Mesenchymal stem cell (in vitro differentiated cells and primary cell): ENCODE measurements around the gene SDCCAG8.

Source experiments
- DNase-seq: peaks from one replicate; pipeline ENCODE4 v3.0.0-alpha.2; 2013
- H2AFZ ChIP-seq: one replicate; pipeline ENCODE4 v1.6.1; 2013; ENCODE audit warnings: low read depth, mild to moderate bottlenecking, control low read depth, inconsistent platforms, low read length, moderate library complexity
- H2AK5ac ChIP-seq: 2 replicates; pipeline ENCODE4 v1.6.1; 2013; ENCODE audit warnings: low read length, moderate library complexity, mild to moderate bottlenecking, inconsistent platforms; ENCODE audit not compliant: severe bottlenecking
- H2BK120ac ChIP-seq: one replicate; pipeline ENCODE4 v1.6.1; 2013; ENCODE audit warnings: low read depth, mild to moderate bottlenecking, inconsistent platforms, low read length, moderate library complexity
- H2BK12ac ChIP-seq, 2 experiments: one replicate each; pipeline ENCODE4 v1.6.1; 2013; ENCODE audit warnings: inconsistent platforms in 2 of 2, low read length in 2 of 2, mild to moderate bottlenecking in 2 of 2, moderate library complexity in 2 of 2, control low read depth in 1 of 2
- H2BK15ac ChIP-seq: one replicate; pipeline ENCODE4 v1.6.1; 2013; ENCODE audit warnings: mild to moderate bottlenecking, low read depth, inconsistent platforms; ENCODE audit not compliant: poor library complexity, severe bottlenecking
- H2BK5ac ChIP-seq: 2 replicates; pipeline ENCODE4 v1.6.1; 2013; ENCODE audit warnings: low read depth, mild to moderate bottlenecking, low read length, control low read depth, inconsistent platforms; ENCODE audit not compliant: poor library complexity, severe bottlenecking
- H3K14ac ChIP-seq, 2 experiments: one replicate each; pipeline ENCODE4 v1.6.1; 2013; ENCODE audit warnings: inconsistent platforms in 2 of 2, low read length in 2 of 2, control low read depth in 1 of 2, mild to moderate bottlenecking in 1 of 2, moderate library complexity in 1 of 2
- H3K18ac ChIP-seq, 2 experiments: one replicate each; pipeline ENCODE4 v1.6.1; 2013; ENCODE audit warnings: inconsistent platforms in 2 of 2, low read length in 2 of 2, control low read depth in 1 of 2, low read depth in 1 of 2, mild to moderate bottlenecking in 1 of 2
- H3K23ac ChIP-seq, 2 experiments: one replicate each; pipeline ENCODE4 v1.6.1; 2013; ENCODE audit warnings: inconsistent platforms in 2 of 2, low read length in 2 of 2, mild to moderate bottlenecking in 2 of 2, moderate library complexity in 2 of 2, control low read depth in 1 of 2
- H3K27ac ChIP-seq: 2 replicates; pipeline ENCODE4 v1.5.1; 2013; ENCODE audit warnings: mild to moderate bottlenecking, moderate library complexity, low read length, control low read depth, inconsistent platforms; ENCODE audit not compliant: poor library complexity, severe bottlenecking
- H3K27me3 ChIP-seq, 2 experiments: 2 replicates each; pipeline versions ENCODE4 v1.6.1 to v1.7.0; 2013; ENCODE audit warnings: low read length in 2 of 2, mild to moderate bottlenecking in 2 of 2, moderate library complexity in 2 of 2, control low read depth in 1 of 2, inconsistent platforms in 1 of 2; ENCODE audit not compliant: control insufficient read depth in 1 of 2, insufficient read depth in 1 of 2
- H3K36me3 ChIP-seq, 2 experiments: 2 replicates each; pipeline versions ENCODE4 v1.6.1 to v1.7.0; 2013; ENCODE audit warnings: low read length in 2 of 2, control low read depth in 1 of 2, inconsistent platforms in 1 of 2, low read depth in 1 of 2, mild to moderate bottlenecking in 1 of 2; ENCODE audit not compliant: insufficient read depth in 2 of 2, control insufficient read depth in 1 of 2
- H3K4ac ChIP-seq, 2 experiments: one replicate each; pipeline ENCODE4 v1.6.1; 2013; ENCODE audit warnings: inconsistent platforms in 2 of 2, low read length in 2 of 2, mild to moderate bottlenecking in 2 of 2, moderate library complexity in 2 of 2, control low read depth in 1 of 2, low read depth in 1 of 2
- H3K4me1 ChIP-seq: 2 replicates; pipeline ENCODE4 v1.6.1; 2013; ENCODE audit warnings: low read depth, low read length, control low read depth; ENCODE audit not compliant: control insufficient read depth, insufficient read depth
- H3K4me2 ChIP-seq: 2 replicates; pipeline ENCODE4 v1.6.1; 2013; ENCODE audit warnings: low read length, mild to moderate bottlenecking, inconsistent platforms; ENCODE audit not compliant: poor library complexity, severe bottlenecking
- H3K4me3 ChIP-seq, 2 experiments: 2 replicates each; pipeline versions ENCODE4 v1.5.1 to v1.7.0; 2013; ENCODE audit warnings: low read length in 2 of 2, mild to moderate bottlenecking in 2 of 2, control low read depth in 1 of 2, low read depth in 1 of 2; ENCODE audit not compliant: insufficient read depth in 1 of 2
- H3K79me1 ChIP-seq: replicated peaks from 2 replicates; pipeline ENCODE4 v1.6.1; 2013; ENCODE audit warnings: mild to moderate bottlenecking, control low read depth, low read length, inconsistent platforms; ENCODE audit not compliant: poor library complexity, severe bottlenecking
- H3K9ac ChIP-seq: 2 replicates; pipeline ENCODE4 v1.7.0; 2013; ENCODE audit warnings: mild to moderate bottlenecking, low read length, moderate library complexity
- H3K9me3 ChIP-seq: 2 replicates; pipeline ENCODE4 v1.7.0; 2013; ENCODE audit warnings: mild to moderate bottlenecking, low read length; ENCODE audit not compliant: control insufficient read depth
- H4K8ac ChIP-seq: one replicate; pipeline ENCODE4 v1.6.1; 2013; ENCODE audit warnings: inconsistent platforms, mild to moderate bottlenecking, low read length, moderate library complexity
- H4K91ac ChIP-seq: one replicate; pipeline ENCODE4 v1.6.1; 2013; ENCODE audit warnings: mild to moderate bottlenecking, low read length, inconsistent platforms
- WGBS: methylation state at CpG from one replicate; pipeline ENCODE4 v1.1.7; 2013; ENCODE audit warnings: mixed read lengths; 5-methylcytosine and 5-hydroxymethylcytosine counted together

The SDCCAG8 gene

GRCh38 chr1:243495442-243496186, 239.8 kb downstream of the SDCCAG8 start:
- WGBS, result 93% methylated on average over 24 of the region's 24 CpGs
- peak overlapping the region; percentile 6 for H3K9ac ChIP-seq
- peak overlapping the region; percentile 40 to 59 for H2BK12ac ChIP-seq

GRCh38 chr1:243496187-243496646, 240.4 kb downstream of the SDCCAG8 start:
- Histone ChIP-seq H3K4ac (peak overlapping the region; percentile 29 to 68), H3K4me1 (peaks cover 7% of the 10 kb centered on the region), H2BK120ac (no peak overlapping the region), H4K91ac (peak overlapping the region; percentile 64), H3K18ac (peak overlapping the region; percentile 5 to 79), H2BK15ac (no peak overlapping the region), H2BK5ac (peak overlapping the region; percentile 3), H3K4me2 (no peak overlapping the region), H3K36me3 (peaks cover 37 to 45% of the 10 kb centered on the region in 2 experiments), H2AFZ (no peak overlapping the region), H3K27me3 (no peaks in the 10 kb centered on the region), H4K8ac (peak overlapping the region; percentile 85), H3K27ac (no peak overlapping the region), H3K4me3 (no peak overlapping the region), H3K79me1 (peaks cover 17% of the 10 kb centered on the region), H3K14ac (peak overlapping the region in 1 of 2 experiments; percentile 28), H2BK12ac (peak overlapping the region in 1 of 2 experiments; percentile 68), H3K23ac (no peak overlapping the region), H3K9ac (peak overlapping the region; percentile 6), H2AK5ac (no peak overlapping the region), H3K9me3 (no peaks in the 10 kb centered on the region)
- DNase-seq, result no peak
- WGBS, result 93% methylated on average over 18 of the region's 19 CpGs

More at GRCh38 chr1:243495442-243496186, 239.8 kb downstream of the SDCCAG8 start:
- peak; percentile 80 for DNase-seq
- Histone ChIP-seq H3K79me1 (peaks cover 17% of the 10 kb centered on the region), H3K4me1 (peaks cover 7% of the 10 kb centered on the region), H2AK5ac (no peak overlapping the region), H3K4me2 (no peak overlapping the region), H3K23ac (no peak overlapping the region), H2BK15ac (no peak overlapping the region), H3K18ac (peak overlapping the region in 1 of 2 experiments; percentile 44), H4K8ac (peak overlapping the region; percentile 85), H2AFZ (no peak overlapping the region), H4K91ac (peak overlapping the region; percentile 63), H3K9me3 (no peaks in the 10 kb centered on the region), H3K4ac (peak overlapping the region in 1 of 2 experiments; percentile 22), H3K4me3 (no peak overlapping the region), H3K36me3 (peaks cover 41 to 45% of the 10 kb centered on the region in 2 experiments), H2BK5ac (no peak overlapping the region), H3K27ac (no peak overlapping the region), H3K14ac (peak overlapping the region in 1 of 2 experiments; percentile 13), H3K27me3 (no peaks in the 10 kb centered on the region), H2BK120ac (no peak overlapping the region)

- Histone ChIP-seq H2BK120ac (no peak overlapping the region), H3K18ac (peak overlapping the region in 1 of 2 experiments; percentile 64), H3K4ac (no peak overlapping the region), H2BK5ac (no peak overlapping the region), H4K8ac (peak overlapping the region; percentile 27), H4K91ac (peak overlapping the region; percentile 88), H3K9me3 (no peaks in the 10 kb centered on the region), H3K4me3 (no peak overlapping the region), H3K36me3 (peaks cover 34 to 45% of the 10 kb centered on the region in 2 experiments), H3K9ac (no peak overlapping the region), H3K14ac (no peak overlapping the region), H3K79me1 (peaks cover 12% of the 10 kb centered on the region), H3K4me1 (peaks cover 7% of the 10 kb centered on the region), H3K4me2 (no peak overlapping the region), H3K27ac (no peak overlapping the region), H3K27me3 (no peaks in the 10 kb centered on the region), H2BK15ac (no peak overlapping the region), H3K23ac (no peak overlapping the region), H2AFZ (no peak overlapping the region), H2AK5ac (no peak overlapping the region), H2BK12ac (peak overlapping the region in 1 of 2 experiments; percentile 72)
- WGBS, result 97% methylated on average over 11 of the region's 11 CpGs
- DNase-seq, result no peak
Observed at GRCh38 chr1:243496806-243497205, 241.0 kb downstream of the SDCCAG8 start.

- no peak overlapping the region for H3K27ac ChIP-seq
- H2BK12ac ChIP-seq, result no peak overlapping the region
- no peak overlapping the region for H3K14ac ChIP-seq
- H4K91ac ChIP-seq, result no peak overlapping the region
- no peak overlapping the region for H4K8ac ChIP-seq
- H3K4me3 ChIP-seq, result no peak overlapping the region
- no peaks in the 10 kb centered on the region for H3K27me3 ChIP-seq
- no peak overlapping the region for H2AK5ac ChIP-seq
- no peaks in the 10 kb centered on the region for H3K9me3 ChIP-seq
- no peak overlapping the region for H2AFZ ChIP-seq
- no peak overlapping the region for H3K4ac ChIP-seq
- no peak overlapping the region for H2BK5ac ChIP-seq
- H3K4me1 ChIP-seq, result peaks cover 7% of the 10 kb centered on the region
- H3K9ac ChIP-seq, result no peak overlapping the region
- WGBS, result 97% methylated on average over 10 of the region's 10 CpGs
- no peak for DNase-seq
- no peak overlapping the region for H3K18ac ChIP-seq
- H2BK120ac ChIP-seq, result no peak overlapping the region
- H3K79me1 ChIP-seq, result peaks cover 12% of the 10 kb centered on the region
- no peak overlapping the region for H3K23ac ChIP-seq
- no peak overlapping the region for H2BK15ac ChIP-seq
- no peak overlapping the region for H3K4me2 ChIP-seq
- peaks cover 34 to 45% of the 10 kb centered on the region in 2 experiments for H3K36me3 ChIP-seq
Observed at GRCh38 chr1:243497939-243498681, 242.3 kb downstream of the SDCCAG8 start.
